Activated naive CD4-positive, alpha-beta T cell treated with anti-CD3 and anti-CD28 coated beads, Interleukin-2, amount 50 U/mL, for 72 hours (primary cell): ENCODE results near the gene TP53TG5. TPM values are rescaled to one million over a fixed set of nuclear protein-coding genes. Genes with fewer than 3 reads are reported as not detected.

Experiments used
- ATAC-seq, 2 donors: fragments of 150-1000 bp; cut with Tn5 transposase; 2 replicates each; pipeline ENCODE4 v1.10.0; 2021; ENCODE audit warnings: mild to moderate bottlenecking in 2 of 2, moderate library complexity in 2 of 2
- DNase-seq, 2 donors: peaks; one replicate each; pipeline ENCODE4 v3.0.0; 2021 to 2022; ENCODE audit warnings: low spot score in 2 of 2
- H3K27ac Mint-ChIP-seq, 2 donors: one replicate each; pipeline ENCODE4 v1.8.0; 2022; ENCODE audit warnings: mild to moderate bottlenecking in 2 of 2, mixed read lengths in 2 of 2
- H3K36me3 Mint-ChIP-seq, 2 donors: one replicate each; pipeline ENCODE4 v1.8.0; 2022; ENCODE audit warnings: mixed read lengths in 2 of 2
- H3K9me3 Mint-ChIP-seq, 2 donors: one replicate each; pipeline ENCODE4 v1.8.0; 2022; ENCODE audit warnings: mixed read lengths in 2 of 2
- total RNA-seq, 2 donors: library from RNA; stranded (reverse); gene quantifications; one replicate each; pipeline ENCODE4 v1.2.3, GENCODE V29; 2022

Gene TP53TG5
- total RNA-seq, 2 donors from 2014 or later = 0.16 to 0.45 TPM

DNA sequence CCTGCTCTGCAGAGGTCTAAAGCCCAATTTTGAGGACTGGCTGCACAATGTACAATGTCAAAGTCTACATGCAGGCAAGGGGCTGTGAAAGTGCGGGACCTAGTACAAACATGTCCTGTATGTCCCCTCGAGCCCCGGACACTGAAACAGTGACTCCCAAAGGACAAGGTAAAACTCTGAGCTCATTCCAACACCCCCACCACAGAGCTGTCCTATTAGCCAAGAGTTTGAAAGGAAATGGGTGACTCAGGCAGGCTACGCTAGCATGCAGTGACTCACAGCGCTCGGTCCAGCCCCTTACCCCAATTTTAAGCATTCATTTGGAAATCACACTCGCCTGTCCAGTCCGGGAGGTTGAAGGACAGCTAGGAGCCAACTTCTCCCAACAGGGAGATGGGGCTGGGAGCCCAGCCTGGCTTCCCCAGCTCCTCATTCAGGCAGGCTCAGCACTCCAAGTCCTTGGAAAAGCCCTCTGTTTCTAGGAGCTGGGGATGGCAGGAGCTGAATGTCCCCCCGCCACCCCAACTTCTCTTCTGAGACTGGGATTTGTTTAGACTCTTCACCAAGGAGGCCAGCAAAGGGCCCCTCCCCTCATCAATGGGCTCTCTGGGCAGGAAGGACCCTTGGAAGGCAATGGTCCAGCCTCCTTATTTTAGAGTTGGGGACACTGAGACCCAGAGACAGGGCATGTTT, 33.8 kb downstream of the TP53TG5 start:
- ATAC-seq (peak in 1 of 2 donors; percentile 53), DNase-seq (no peak)
- no peaks in the 10 kb centered on the region for H3K9me3 Mint-ChIP-seq
- no peak overlapping the region for H3K27ac Mint-ChIP-seq
- H3K36me3 Mint-ChIP-seq = peaks cover 4% of the 10 kb centered on the region in 2 donors

DNA sequence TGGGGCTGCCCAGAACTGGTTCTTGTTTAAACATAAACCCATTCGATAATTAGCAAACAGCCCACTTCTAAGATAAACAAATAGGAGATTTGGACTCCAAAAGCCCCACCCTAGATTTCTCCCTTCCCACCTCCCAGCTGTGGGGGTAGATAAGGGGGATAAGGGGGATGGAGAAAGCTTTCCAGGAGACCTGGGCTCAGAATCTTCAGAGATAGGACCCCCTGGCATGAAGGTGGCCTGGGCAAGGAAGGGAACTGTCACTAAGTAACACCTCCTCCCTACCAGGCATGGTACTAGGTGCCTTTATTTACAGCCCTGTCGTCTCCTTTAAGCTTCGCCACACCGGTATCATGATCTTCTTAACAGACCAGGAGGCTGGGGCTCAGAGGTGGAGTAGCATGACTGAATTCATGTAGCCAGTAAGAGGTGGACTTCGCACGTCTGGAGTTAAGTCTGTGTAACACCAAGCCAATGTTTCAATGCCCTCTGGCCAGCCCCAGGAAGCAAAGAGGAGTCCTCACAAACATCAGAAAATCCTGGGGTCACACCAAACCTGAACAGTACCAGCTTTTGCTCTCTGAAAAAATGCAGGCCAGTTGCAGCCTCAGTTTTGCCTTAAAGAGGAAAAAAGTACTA, 34.5 kb downstream of the TP53TG5 start:
- Mint-ChIP-seq H3K36me3 (peaks cover 4% of the 10 kb centered on the region in 2 donors), H3K27ac (no peak overlapping the region), H3K9me3 (no peaks in the 10 kb centered on the region)
- DNase-seq (no peak), ATAC-seq (no peak)

DNA sequence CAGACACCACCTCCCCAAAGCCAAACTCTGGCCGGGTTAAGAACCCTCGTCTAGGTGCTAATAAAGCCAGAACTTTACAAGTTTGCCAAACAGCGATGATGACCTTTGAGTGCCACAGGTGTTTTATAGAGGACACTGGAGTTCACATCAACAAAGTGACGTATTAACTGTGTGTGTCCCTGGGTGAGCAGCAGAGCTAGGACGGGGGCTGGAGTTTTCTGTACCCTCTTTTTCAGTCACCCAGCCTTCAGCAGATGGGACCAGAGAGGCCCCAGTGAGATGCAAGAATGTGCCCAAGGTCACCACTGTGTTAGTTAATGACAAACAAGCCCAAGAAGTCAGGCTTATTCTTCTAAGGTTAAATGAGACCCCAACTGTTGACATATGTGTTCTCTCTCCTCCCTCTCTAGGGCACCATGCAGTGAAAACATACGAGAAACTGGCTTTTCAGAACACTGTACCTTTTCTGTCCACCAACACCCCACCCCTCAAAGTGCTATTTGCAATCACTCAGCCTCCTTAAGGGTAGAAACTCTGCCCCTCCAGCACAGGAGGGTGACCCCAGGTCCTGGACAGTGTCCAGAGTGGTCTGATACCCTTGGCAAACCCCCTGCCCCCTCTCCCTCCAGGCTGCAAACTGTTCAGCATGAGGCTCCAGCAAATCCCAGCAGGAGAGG, 35.1 kb downstream of the TP53TG5 start:
- no peak for DNase-seq
- no peak overlapping the region for H3K27ac Mint-ChIP-seq
- peaks cover 4% of the 10 kb centered on the region in 2 donors for H3K36me3 Mint-ChIP-seq
- H3K9me3 Mint-ChIP-seq = no peaks in the 10 kb centered on the region
- ATAC-seq = no peak

DNA sequence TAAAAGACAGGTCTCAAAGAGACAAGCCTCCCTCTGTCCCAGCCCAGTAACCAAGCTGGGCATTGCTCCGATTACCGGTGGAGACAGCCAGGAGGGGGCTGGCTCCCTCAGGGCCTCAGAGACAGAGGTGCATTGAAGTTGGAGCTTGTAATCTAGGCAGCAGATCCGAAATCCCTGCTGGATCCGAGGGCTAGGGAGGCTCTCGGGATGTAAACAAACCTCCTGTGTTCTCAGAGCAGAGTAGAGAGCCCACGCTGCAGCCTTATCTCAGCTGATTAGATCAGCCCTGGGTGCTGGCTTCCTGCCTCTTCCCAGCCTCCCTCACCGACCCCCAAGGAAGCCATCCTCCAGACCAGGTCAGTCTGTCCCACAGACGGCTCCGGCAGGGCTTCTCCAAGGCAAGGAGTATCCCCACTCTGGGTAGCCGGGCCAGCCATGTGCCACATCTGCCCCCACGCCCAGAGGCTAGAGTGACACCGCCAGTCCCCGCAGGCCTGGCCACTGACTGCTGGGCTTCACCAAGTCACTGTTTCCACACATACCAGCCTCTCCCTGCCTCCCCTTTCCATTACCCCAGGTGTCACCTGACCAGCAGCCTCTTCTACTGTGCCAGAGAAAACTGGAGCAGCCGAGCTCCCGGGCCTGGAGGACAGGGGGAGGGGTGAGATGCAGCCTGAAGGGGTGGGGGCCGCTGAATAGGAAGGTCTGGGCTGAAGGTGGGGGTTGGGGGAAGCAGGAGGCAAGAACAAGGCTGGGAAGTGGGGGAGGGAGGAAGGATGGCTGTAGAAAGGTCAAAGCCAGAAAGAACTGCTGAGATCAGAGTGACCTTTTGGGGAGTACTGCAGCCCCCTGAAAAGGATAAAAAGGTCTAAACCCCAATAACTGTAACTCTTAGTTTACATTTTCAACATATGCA, 35.9 kb downstream of the TP53TG5 start:
- Mint-ChIP-seq H3K9me3 (no peaks in the 10 kb centered on the region), H3K27ac (no peak overlapping the region), H3K36me3 (peaks cover 0 to 4% of the 10 kb centered on the region in 2 donors)
- ATAC-seq (no peak), DNase-seq (no peak)

DNA sequence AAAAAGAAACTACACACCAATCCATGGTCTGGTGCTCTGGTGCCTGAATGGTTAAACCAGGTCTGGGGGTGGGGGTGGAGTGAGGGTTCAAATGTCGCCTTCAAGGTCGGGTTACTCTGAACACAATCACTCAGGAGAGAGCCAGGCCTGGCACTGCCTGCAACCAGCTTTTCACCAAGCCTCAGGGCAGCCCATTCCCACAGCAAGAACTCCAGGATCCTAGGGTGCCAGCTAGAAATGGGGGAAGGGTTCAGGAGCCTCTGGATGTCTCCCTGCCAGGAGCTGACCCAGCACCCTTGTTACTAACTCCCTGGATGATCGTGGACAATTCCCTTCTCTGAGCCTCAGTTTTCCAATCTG, 36.6 kb downstream of the TP53TG5 start:
- DNase-seq = no peak
- ATAC-seq = no peak
- Mint-ChIP-seq H3K9me3 (no peaks in the 10 kb centered on the region), H3K36me3 (peaks cover 0 to 4% of the 10 kb centered on the region in 2 donors), H3K27ac (no peak overlapping the region)

DNA sequence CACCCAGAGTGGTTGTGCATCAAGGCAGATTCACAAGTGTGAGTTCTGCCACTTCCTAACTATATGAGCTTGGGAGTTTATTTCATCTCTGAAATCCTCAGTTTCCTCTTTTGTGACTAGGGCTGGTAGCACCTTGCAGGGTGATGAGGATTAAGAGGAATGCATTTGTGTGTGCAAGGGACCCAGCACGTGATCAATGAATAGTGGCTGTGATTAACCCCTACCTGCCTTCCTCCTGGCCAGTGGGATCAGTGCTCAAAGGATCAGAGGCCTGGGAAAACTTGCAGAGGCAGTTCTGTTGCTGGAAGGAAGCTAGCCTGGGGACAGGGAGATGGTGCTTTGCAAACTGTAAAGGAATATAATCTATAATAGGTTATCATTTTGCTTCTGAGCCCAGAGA, 37.2 kb downstream of the TP53TG5 start:
- no peak overlapping the region for H3K27ac Mint-ChIP-seq
- no peaks in the 10 kb centered on the region for H3K9me3 Mint-ChIP-seq
- peaks cover 0 to 4% of the 10 kb centered on the region in 2 donors for H3K36me3 Mint-ChIP-seq
- DNase-seq = no peak
- no peak for ATAC-seq

DNA sequence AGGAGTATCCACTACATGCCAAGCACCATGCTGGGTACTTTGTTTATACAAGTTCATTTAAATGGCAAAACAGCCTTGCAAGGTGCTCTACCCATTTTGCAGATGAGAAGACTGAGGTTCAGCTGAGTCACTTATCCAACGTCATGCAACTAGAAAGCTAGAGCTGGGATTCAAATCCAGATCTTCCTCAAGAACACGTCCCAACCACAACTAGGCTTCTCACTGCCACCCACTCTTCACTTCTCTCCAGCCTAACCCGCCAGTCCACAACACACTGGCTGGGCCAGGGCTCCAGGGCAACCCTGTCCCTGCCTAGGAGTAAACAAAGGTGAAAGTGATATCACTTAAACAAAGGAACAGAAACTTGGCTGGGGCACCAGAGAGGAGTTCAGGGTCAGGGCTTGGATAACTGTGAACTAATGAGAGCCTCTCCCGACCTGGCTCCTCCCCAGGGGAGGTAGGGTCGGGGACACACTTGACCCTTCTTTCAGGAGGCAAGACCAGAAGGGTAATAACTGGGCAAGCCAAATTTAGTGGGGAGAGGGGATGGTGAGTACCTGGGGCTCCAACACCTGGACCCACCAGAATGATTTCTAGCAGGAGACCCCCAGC, 37.8 kb downstream of the TP53TG5 start:
- no peaks in the 10 kb centered on the region for H3K9me3 Mint-ChIP-seq
- ATAC-seq (peak in 1 of 2 donors; percentile 31), DNase-seq (no peak)
- peaks cover 0 to 4% of the 10 kb centered on the region in 2 donors for H3K36me3 Mint-ChIP-seq
- H3K27ac Mint-ChIP-seq = no peak overlapping the region

DNA sequence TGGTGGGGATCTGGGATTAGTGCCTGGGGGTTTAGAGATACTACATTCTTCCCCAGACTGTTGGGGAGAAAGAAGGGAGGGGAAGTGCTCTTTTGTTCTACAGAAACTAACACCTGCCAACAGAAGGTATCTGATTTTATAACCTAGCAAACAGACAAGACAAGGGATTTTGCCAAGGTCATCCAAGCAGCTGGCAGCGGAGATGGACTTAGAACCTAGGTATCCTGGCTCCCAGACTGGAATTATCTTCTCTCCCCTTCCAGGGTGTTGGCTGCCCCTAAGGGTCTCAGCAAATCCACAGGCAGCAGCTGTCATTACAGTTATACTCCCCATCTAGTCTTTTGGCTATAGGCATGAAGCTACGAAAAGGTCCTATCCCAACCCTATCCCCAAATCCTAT, 38.3 kb downstream of the TP53TG5 start:
- no peak for DNase-seq
- peak overlapping the region in 1 of 2 donors; percentile 36 for H3K27ac Mint-ChIP-seq
- peaks cover 0 to 4% of the 10 kb centered on the region in 2 donors for H3K36me3 Mint-ChIP-seq
- ATAC-seq = no peak
- no peaks in the 10 kb centered on the region for H3K9me3 Mint-ChIP-seq

DNA sequence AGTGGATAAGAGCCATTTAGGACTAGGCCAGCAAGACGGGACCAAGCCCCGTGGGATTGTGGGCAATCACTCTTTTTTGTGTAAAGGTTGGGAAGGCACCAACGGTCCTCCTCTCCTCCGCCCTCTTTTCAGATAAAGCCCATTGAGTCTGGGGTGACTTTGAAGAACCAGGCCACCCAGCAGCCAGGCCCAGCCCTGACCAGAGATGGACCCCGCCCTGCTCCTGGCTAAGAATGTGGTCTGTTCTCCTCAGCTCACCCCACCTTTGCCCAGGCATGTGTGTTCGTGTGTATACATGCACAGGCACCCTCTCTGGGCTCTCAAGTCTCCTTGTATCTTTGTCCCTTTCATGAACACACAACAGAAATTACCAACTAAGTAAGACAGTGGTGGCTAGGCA, 39.0 kb downstream of the TP53TG5 start:
- ATAC-seq = no peak
- no peaks in the 10 kb centered on the region for H3K9me3 Mint-ChIP-seq

DNA sequence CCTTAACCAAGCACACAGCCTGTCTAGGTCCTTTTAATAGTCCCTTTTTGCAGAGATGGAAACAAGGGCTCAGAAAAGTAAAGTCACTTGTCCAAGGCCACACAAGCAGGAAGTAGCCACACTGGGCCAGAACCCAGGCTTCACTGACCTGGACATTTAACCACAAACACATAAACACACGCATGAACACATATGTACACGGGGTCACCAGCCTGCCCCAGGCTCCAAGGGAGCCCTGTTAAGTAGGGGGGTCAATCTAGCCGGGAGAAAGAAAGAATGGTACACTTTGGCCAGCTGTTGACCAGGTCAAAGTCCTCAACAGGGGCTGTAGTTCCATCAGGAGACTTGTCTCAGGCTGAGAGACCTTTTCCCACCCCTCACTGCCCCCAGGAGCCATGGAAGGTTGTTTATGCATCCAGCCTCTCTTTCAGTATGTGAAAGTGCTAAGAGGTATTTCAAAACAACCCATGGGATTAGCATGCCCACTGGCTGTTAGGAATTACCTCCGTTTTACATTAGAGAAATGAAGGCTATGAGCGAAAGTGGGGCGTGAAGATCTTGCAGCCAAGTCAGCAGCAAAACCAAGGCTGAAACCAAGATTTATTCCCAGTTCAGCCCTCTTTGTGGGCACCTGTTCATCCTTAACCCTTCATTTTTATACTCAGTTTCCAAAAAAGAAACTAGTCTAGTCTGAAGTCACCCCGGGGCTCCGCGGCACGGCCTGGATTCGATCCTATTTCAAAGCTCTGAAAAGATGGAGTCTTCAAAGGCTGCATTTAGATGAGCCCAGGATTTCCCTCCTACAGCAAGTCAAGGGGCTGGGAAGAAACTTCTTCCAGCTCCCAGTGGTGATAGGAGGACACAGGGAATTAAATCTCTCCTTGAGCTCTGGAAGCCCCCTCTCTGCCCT, 39.7 kb downstream of the TP53TG5 start:
- ATAC-seq = no peak

More for the DNA sequence above, 39.0 kb downstream of the TP53TG5 start:
- Mint-ChIP-seq H3K27ac (peak overlapping the region in 1 of 2 donors; percentile 36), H3K36me3 (peaks cover 0 to 4% of the 10 kb centered on the region in 2 donors)
- no peak for DNase-seq

DNA sequence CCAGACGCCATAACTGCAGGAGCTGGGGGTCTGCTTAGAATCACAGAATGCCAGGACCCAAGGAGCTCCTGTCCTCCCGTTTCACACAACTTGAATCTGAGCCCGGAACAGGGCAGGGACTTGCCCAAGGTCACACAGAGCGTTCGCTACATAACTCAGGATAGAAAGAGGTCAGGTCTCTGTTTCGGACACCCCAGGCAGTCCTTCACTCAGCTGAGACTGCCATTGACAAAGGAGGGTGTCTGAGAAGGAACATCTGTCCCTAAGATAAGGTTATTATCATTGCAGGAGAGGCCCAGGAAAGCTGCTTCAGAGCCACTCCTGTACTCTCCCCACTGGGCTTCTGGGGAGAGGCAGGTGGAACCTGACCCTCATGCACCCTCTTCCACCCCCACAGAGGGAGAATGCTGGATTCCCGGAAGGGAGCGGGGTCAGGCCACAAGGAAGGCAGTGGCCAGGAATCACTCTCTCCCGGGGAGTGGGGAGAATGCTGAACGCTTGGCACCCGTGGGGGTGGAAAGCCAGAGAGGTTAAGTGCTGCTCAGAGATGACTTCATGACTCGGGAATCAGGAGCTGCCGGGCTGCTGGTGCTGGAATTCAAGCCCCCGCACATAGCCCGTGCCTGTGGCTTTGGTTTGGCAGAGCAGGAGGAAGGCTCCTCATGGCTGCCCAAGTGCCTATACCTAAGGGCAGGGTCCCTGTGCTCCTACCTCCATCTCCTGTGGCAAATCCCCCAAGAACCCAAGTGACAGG, 40.6 kb downstream of the TP53TG5 start:
- no peaks in the 10 kb centered on the region for H3K9me3 Mint-ChIP-seq
- no peak for ATAC-seq
- peak overlapping the region in 1 of 2 donors; percentile 86 for H3K27ac Mint-ChIP-seq
- peaks cover 0 to 4% of the 10 kb centered on the region in 2 donors for H3K36me3 Mint-ChIP-seq
- DNase-seq = no peak

More for the DNA sequence above, 39.7 kb downstream of the TP53TG5 start:
- no peak overlapping the region for H3K27ac Mint-ChIP-seq
- DNase-seq = no peak
- no peaks in the 10 kb centered on the region for H3K9me3 Mint-ChIP-seq
- peaks cover 0 to 4% of the 10 kb centered on the region in 2 donors for H3K36me3 Mint-ChIP-seq

DNA sequence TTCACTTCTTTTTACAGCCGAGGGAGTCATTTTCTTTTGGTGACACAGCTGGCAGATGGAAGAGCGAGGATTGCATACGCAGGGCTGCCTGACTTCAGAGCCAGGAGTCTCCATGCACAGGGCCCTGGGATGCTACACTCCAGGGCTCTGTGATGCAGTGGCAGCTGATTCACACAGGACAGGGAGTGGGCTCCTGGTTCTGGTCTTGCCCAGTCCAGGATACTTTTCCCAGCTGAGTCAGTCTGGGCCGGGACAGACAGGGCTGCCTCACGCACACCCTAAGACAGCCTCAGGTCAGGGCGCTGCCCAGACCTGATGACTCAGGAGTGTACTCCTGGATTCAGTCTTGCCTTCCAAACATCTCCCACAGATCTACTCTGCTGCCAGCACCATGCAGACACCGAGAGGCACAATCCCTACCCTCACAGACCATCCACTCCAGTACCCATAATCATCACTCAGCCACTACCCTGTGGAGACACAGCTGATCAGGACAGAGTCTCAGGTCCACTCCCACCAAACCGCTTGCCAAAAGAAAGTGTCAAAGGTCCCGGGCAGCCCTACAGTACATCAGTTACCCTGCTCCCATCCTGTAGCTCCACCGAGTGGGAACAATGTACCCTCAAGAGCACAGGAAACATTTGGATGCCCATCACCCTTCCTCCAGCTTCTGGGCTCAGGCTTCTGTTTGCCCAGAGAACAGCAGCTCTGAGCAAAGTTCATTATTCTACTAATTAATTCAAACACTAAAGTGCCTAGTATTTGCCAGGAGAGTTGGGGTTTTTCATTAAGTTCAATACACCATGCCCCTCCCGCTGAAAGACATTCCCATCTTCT, 41.4 kb downstream of the TP53TG5 start:
- ATAC-seq (no peak), DNase-seq (no peak)
- Mint-ChIP-seq H3K27ac (peak overlapping the region in 1 of 2 donors; percentile 86), H3K36me3 (peaks cover 0 to 4% of the 10 kb centered on the region in 2 donors), H3K9me3 (no peaks in the 10 kb centered on the region)

DNA sequence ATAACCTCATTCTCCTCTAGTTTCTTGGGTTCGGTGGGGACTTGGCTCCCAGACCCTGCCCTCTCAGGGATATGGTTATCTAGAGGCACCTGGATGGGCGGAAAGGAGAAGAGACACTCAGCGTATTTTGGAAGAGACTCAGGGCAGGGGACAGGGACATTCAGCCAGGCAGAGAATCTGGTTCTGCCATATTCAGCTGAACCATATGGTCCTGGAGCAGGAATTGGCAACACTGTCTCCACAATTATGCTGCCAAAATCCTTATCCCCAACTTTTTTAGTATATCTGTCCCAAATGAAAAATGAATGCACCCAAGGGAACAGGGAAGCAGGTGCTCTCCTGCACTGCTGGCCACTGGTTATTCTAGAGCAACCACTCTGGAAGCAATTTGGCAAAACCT, 47.6 kb downstream of the TP53TG5 start:
- no peak overlapping the region for H3K27ac Mint-ChIP-seq
- no peak for ATAC-seq
- no peak for DNase-seq
- peaks cover 0 to 5% of the 10 kb centered on the region in 2 donors for H3K36me3 Mint-ChIP-seq
- no peaks in the 10 kb centered on the region for H3K9me3 Mint-ChIP-seq
